ENCODE data around the gene FUT9. TPM values are rescaled to one million over a fixed set of nuclear protein-coding genes. Genes with fewer than 3 reads are reported as not detected.
A peak's percentile ranks its signal among the peaks of the same experiment; 100 is the strongest.

The FUT9 gene
- total RNA-seq, 2 donors from 2014 or later = 1.5 to 4.3 TPM

- Mint-ChIP-seq H3K4me3 (no peak overlapping the region), H3K9me3 (no peaks in the 10 kb centered on the region), H3K36me3 (ENCODE audit: low read depth) (no peaks in the 10 kb centered on the region), H3K27me3 (ENCODE audit: insufficient read depth) (no peaks in the 10 kb centered on the region), H3K27ac (no peak overlapping the region), H3K4me1 (no peaks in the 10 kb centered on the region)
- 80% methylated on average over 2 to 3 of the region's 3 CpGs for WGBS, 2 experiments (ENCODE audit: insufficient coverage in 1 of 2, insufficient read length in 1 of 2)
- no peak for DNase-seq
- H3K36me3 ChIP-seq (ENCODE audit: control insufficient read depth, insufficient read depth, low read length) = no peaks in the 10 kb centered on the region
- TF ChIP-seq CTCF (conservative IDR thresholded peaks at IDR 0.05) = no peak
- H3K4me3 ChIP-seq (ENCODE audit: low read length) = no peak overlapping the region
- H3K9me3 ChIP-seq (ENCODE audit: control insufficient read depth, low read length) = no peaks in the 10 kb centered on the region
- H3K9ac ChIP-seq (ENCODE audit: extremely low read depth, low read length, poor library complexity, severe bottlenecking) = no peak overlapping the region
- no peak overlapping the region for H3K27ac ChIP-seq (ENCODE audit: low read depth, low read length)
- no peaks in the 10 kb centered on the region for H3K4me1 ChIP-seq (ENCODE audit: control insufficient read depth, insufficient read depth, low read length)
- no peaks in the 10 kb centered on the region for H3K27me3 ChIP-seq (ENCODE audit: control insufficient read depth, insufficient read depth, low read length, poor library complexity, severe bottlenecking)
Measured at GRCh38 chr6:96074006-96074405, 58.2 kb downstream of the FUT9 start.

DNA sequence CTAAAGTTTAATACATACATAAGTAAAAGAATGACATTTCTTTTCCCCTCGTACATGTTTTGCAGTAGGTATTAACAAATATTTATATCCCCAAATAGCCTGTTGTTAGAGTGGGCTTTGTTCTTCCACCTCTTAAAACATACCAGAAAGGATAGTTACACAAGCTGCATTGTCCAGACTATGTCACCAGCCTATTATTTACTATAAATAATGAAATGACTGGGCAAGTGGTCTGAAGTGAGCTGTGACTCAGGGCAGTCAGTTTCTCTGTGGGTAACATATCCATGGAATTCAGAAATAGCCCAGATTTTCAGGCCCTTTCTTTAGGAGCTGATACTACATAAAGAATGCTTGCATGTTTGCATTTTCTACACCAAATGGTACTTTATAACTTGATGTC, 60.1 kb downstream of the FUT9 start:
- no peaks in the 10 kb centered on the region for H3K27me3 ChIP-seq (ENCODE audit: control insufficient read depth, insufficient read depth, low read length, poor library complexity, severe bottlenecking)
- WGBS, 2 experiments (ENCODE audit: insufficient coverage in 1 of 2, insufficient read length in 1 of 2) = no CpG with 5 or more reads among the region's 1 CpG
- Mint-ChIP-seq H3K4me3 (no peak overlapping the region), H3K4me1 (no peaks in the 10 kb centered on the region), H3K9me3 (no peaks in the 10 kb centered on the region), H3K27me3 (ENCODE audit: insufficient read depth) (no peaks in the 10 kb centered on the region), H3K27ac (no peak overlapping the region), H3K36me3 (ENCODE audit: low read depth) (no peaks in the 10 kb centered on the region)
- H3K4me3 ChIP-seq (ENCODE audit: low read length) = no peak overlapping the region
- no peak for DNase-seq
- H3K9me3 ChIP-seq (ENCODE audit: control insufficient read depth, low read length) = no peaks in the 10 kb centered on the region
- no peak overlapping the region for H3K9ac ChIP-seq (ENCODE audit: extremely low read depth, low read length, poor library complexity, severe bottlenecking)
- no peaks in the 10 kb centered on the region for H3K36me3 ChIP-seq (ENCODE audit: control insufficient read depth, insufficient read depth, low read length)
- H3K27ac ChIP-seq (ENCODE audit: low read depth, low read length) = peak overlapping the region; percentile 7
- H3K4me1 ChIP-seq (ENCODE audit: control insufficient read depth, insufficient read depth, low read length) = no peaks in the 10 kb centered on the region
- no peak for TF ChIP-seq CTCF (conservative IDR thresholded peaks at IDR 0.05)

DNA sequence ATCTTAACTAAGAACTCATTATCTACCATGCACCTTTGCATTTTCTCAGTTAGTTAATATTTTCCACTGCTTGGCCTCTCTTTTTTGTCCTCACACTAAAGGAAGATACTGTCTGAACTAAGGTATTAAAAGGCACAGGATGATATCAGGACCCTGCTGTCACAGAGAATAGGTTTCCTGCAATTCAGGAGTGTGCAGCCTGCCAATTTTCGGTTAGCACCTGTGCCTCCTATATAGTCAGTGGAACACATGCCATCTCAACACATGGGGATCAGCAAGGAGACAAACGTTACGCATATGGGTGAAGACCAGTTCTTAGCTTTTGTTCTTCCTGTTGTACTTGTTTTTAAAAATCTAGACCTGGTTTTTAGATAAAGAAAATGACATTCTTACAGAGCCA, 71.0 kb downstream of the FUT9 start:
- H3K27me3 ChIP-seq (ENCODE audit: control insufficient read depth, insufficient read depth, low read length, poor library complexity, severe bottlenecking) = no peaks in the 10 kb centered on the region
- Mint-ChIP-seq H3K4me3 (no peak overlapping the region), H3K27me3 (ENCODE audit: insufficient read depth) (no peaks in the 10 kb centered on the region), H3K27ac (no peak overlapping the region), H3K9me3 (no peaks in the 10 kb centered on the region), H3K4me1 (no peaks in the 10 kb centered on the region), H3K36me3 (ENCODE audit: low read depth) (no peaks in the 10 kb centered on the region)
- H3K9me3 ChIP-seq (ENCODE audit: control insufficient read depth, low read length) = no peaks in the 10 kb centered on the region
- WGBS, 2 experiments (ENCODE audit: insufficient coverage in 1 of 2, insufficient read length in 1 of 2) = 85 to 96% methylated on average over 1 to 3 of the region's 3 CpGs
- no peak for DNase-seq
- no peak overlapping the region for H3K4me3 ChIP-seq (ENCODE audit: low read length)
- no peak for TF ChIP-seq CTCF (conservative IDR thresholded peaks at IDR 0.05)
- no peak overlapping the region for H3K27ac ChIP-seq (ENCODE audit: low read depth, low read length)
- no peak overlapping the region for H3K9ac ChIP-seq (ENCODE audit: extremely low read depth, low read length, poor library complexity, severe bottlenecking)
- H3K36me3 ChIP-seq (ENCODE audit: control insufficient read depth, insufficient read depth, low read length) = no peaks in the 10 kb centered on the region
- H3K4me1 ChIP-seq (ENCODE audit: control insufficient read depth, insufficient read depth, low read length) = no peaks in the 10 kb centered on the region

All from endodermal cell (in vitro differentiated cells).